ENCODE measurements around the gene XRRA1. TPM values are rescaled to one million over a fixed set of nuclear protein-coding genes. Genes with fewer than 3 reads are reported as not detected.

Gene XRRA1
- total RNA-seq, 1 donor from 2014 or later: 9.6 TPM

- Histone ChIP-seq H3K36me3 (peaks cover 0 to 41% of the 10 kb centered on the region in 2 donors), H3K4me3 (no peak overlapping the region), H3K27ac (no peak overlapping the region), H3K27me3 (no peaks in the 10 kb centered on the region), H3K4me1 (no peaks in the 10 kb centered on the region), H3K9me3 (peaks cover 6% of the 10 kb centered on the region)
- no peak for DNase-seq (ENCODE audit: extremely low spot score in 2 of 2)
- TF ChIP-seq POLR2A (IDR thresholded peaks at IDR 0.05): no peak
- TF ChIP-seq, protein P1, sequence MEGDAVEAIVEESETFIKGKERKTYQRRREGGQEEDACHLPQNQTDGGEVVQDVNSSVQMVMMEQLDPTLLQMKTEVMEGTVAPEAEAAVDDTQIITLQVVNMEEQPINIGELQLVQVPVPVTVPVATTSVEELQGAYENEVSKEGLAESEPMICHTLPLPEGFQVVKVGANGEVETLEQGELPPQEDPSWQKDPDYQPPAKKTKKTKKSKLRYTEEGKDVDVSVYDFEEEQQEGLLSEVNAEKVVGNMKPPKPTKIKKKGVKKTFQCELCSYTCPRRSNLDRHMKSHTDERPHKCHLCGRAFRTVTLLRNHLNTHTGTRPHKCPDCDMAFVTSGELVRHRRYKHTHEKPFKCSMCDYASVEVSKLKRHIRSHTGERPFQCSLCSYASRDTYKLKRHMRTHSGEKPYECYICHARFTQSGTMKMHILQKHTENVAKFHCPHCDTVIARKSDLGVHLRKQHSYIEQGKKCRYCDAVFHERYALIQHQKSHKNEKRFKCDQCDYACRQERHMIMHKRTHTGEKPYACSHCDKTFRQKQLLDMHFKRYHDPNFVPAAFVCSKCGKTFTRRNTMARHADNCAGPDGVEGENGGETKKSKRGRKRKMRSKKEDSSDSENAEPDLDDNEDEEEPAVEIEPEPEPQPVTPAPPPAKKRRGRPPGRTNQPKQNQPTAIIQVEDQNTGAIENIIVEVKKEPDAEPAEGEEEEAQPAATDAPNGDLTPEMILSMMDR (IDR thresholded peaks at IDR 0.05): no peak
- intact Hi-C loops (cut with DNase I): no loop called here
Observed at GRCh38 chr11:74877132-74877531, 71.8 kb downstream of the XRRA1 start.

- no peaks in the 10 kb centered on the region for H3K4me1 ChIP-seq
- H3K4me3 ChIP-seq: no peak overlapping the region
- DNase-seq (ENCODE audit: extremely low spot score in 2 of 2): no peak
- intact Hi-C loops (cut with DNase I): no loop called here
- TF ChIP-seq POLR2AphosphoS5 (IDR thresholded peaks at IDR 0.05; ENCODE audit: insufficient read depth in 1 of 2, low read depth in 1 of 2) (no peak), POLR2A (IDR thresholded peaks at IDR 0.05) (no peak)
- TF ChIP-seq, protein P1 (IDR thresholded peaks at IDR 0.05): no peak
- H3K27ac ChIP-seq: no peak overlapping the region
- H3K9me3 ChIP-seq: peaks cover 60% of the 10 kb centered on the region
- no peaks in the 10 kb centered on the region for H3K27me3 ChIP-seq
- H3K36me3 ChIP-seq: peaks cover 0 to 63% of the 10 kb centered on the region in 2 donors
Observed at GRCh38 chr11:74871037-74871436, 77.9 kb downstream of the XRRA1 start.

DNA sequence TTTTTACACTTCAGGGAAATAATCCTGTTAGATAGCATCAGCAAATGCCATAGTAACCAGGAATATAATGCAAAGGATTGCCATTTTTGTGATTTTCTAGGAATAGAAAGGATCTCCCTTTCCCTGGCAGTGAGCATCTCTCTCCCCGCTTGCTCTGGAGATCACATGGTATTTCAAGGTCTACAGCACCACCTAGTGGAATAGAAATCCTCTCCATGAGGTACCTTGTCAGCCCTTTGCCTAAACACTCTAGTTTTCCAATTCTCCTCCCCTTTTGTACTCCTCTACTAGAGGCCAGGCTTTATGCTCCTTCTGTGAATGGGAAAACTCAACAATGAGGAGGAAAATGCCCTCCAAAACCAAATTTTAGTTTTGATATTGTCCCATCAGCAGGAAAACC is 78.4 kb downstream of the XRRA1 start:
- Histone ChIP-seq H3K4me1 (no peaks in the 10 kb centered on the region), H3K27me3 (no peaks in the 10 kb centered on the region), H3K4me3 (no peak overlapping the region), H3K27ac (no peak overlapping the region), H3K9me3 (peaks cover 63% of the 10 kb centered on the region), H3K36me3 (peaks cover 0 to 57% of the 10 kb centered on the region in 2 donors)
- TF ChIP-seq, protein P1 (IDR thresholded peaks at IDR 0.05): no peak
- TF ChIP-seq POLR2AphosphoS5 (IDR thresholded peaks at IDR 0.05; ENCODE audit: insufficient read depth in 1 of 2, low read depth in 1 of 2): no peak
- intact Hi-C loops (cut with DNase I): no loop called here
- no peak for DNase-seq (ENCODE audit: extremely low spot score in 2 of 2)

- H3K4me1 ChIP-seq: no peaks in the 10 kb centered on the region
- intact Hi-C loops (cut with DNase I): no loop called here
- H3K27ac ChIP-seq: no peak overlapping the region
- no peak for DNase-seq (ENCODE audit: extremely low spot score in 2 of 2)
- H3K4me3 ChIP-seq: no peak overlapping the region
- H3K27me3 ChIP-seq: no peaks in the 10 kb centered on the region
- peaks cover 54% of the 10 kb centered on the region for H3K9me3 ChIP-seq
- H3K36me3 ChIP-seq: peaks cover 3 to 58% of the 10 kb centered on the region in 2 donors
- no peak for TF ChIP-seq POLR2AphosphoS5 (IDR thresholded peaks at IDR 0.05; ENCODE audit: insufficient read depth in 1 of 2, low read depth in 1 of 2)
- TF ChIP-seq POLR2A (IDR thresholded peaks at IDR 0.05): no peak
- TF ChIP-seq, protein P1 (IDR thresholded peaks at IDR 0.05): no peak
Observed at GRCh38 chr11:74866557-74866956, 82.3 kb downstream of the XRRA1 start.

DNA sequence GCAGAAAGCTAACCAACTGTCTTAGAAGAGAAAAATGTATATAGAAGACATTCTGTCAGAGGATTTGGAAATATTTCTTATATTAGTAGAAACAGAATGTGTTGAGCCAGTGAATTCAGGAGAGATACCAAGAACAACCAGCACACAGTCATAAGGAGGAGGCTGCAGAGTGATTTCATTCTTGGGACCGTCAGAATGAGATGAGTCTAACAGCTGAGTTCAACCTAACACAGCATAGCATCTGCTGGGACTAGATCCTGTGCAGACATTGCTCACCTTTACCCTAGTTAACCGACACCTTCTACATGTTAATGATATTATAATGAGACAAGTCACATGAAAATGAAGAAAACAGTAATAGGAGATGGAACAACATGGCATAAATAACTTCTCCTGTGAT is 85.5 kb downstream of the XRRA1 start:
- Histone ChIP-seq H3K4me1 (no peaks in the 10 kb centered on the region), H3K27me3 (no peaks in the 10 kb centered on the region), H3K27ac (no peak overlapping the region), H3K9me3 (peaks cover 28% of the 10 kb centered on the region), H3K4me3 (no peak overlapping the region), H3K36me3 (peaks cover 3 to 56% of the 10 kb centered on the region in 2 donors)
- DNase-seq (ENCODE audit: extremely low spot score in 2 of 2): no peak
- intact Hi-C loops (cut with DNase I): no loop called here
- TF ChIP-seq, protein P1 (IDR thresholded peaks at IDR 0.05): no peak
- TF ChIP-seq POLR2A (IDR thresholded peaks at IDR 0.05): no peak
- no peak for TF ChIP-seq POLR2AphosphoS5 (IDR thresholded peaks at IDR 0.05; ENCODE audit: insufficient read depth in 1 of 2, low read depth in 1 of 2)
